IPS-18c (cell line): ENCODE results near the gene ANO1.

Experiments used
- H3K4me3 ChIP-seq: 2 replicates; pipeline ENCODE4 v1.7.0; 2013; ENCODE audit warnings: low read depth, mild to moderate bottlenecking, low read length, moderate library complexity; ENCODE audit not compliant: insufficient read depth
- H3K9me3 ChIP-seq: one replicate; pipeline ENCODE4 v1.6.1; 2013; ENCODE audit warnings: mild to moderate bottlenecking, low read length, moderate library complexity; ENCODE audit not compliant: control insufficient read depth, insufficient read depth

Gene ANO1

DNA sequence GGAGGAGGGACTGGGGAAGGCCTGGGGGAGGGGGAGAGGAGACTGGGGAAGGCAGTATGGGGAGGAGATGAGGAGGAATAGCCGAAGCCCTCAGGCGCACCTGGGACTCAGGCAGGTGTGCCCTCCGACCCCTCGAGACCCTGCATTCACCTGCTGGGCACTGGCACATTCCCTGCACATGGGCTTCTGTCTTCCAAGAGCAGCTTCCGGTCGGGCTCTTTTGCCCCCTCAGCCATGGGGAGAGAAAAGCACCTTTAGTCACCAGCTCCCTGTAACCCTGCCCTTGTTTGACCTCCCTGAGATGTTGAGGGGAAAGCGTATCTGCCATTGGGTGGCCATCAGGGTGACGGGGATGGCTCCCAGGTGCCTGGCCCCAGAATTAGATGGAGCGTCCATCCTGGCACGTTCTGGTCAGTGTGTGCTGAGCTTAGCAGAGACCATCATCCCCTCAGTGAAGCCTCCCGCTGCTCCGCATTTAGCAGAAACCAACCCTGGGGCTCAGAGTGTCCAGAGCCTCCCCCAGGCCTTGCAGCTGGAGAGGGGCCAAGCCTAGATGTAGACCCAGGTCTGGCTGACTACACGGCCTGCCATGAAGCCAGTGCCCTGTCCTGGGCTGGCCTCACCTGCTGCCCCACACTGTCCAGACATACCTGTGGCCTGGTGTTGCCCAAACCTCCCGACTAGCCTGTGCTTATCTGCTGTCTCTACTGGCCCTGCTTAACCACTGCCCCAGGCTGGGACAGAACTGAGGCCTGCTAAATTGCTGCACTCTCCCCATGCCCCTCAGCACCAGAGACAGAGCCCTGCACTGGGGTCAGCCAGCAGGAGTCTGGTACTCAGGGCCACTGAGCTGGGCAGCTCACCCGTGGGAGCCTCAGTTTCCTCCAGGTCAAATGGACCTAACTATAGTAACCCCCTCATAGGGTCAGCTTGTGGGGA is 6.2 kb downstream of the ANO1 start:
- Histone ChIP-seq H3K4me3 (no peak overlapping the region), H3K9me3 (no peaks in the 10 kb centered on the region)

DNA sequence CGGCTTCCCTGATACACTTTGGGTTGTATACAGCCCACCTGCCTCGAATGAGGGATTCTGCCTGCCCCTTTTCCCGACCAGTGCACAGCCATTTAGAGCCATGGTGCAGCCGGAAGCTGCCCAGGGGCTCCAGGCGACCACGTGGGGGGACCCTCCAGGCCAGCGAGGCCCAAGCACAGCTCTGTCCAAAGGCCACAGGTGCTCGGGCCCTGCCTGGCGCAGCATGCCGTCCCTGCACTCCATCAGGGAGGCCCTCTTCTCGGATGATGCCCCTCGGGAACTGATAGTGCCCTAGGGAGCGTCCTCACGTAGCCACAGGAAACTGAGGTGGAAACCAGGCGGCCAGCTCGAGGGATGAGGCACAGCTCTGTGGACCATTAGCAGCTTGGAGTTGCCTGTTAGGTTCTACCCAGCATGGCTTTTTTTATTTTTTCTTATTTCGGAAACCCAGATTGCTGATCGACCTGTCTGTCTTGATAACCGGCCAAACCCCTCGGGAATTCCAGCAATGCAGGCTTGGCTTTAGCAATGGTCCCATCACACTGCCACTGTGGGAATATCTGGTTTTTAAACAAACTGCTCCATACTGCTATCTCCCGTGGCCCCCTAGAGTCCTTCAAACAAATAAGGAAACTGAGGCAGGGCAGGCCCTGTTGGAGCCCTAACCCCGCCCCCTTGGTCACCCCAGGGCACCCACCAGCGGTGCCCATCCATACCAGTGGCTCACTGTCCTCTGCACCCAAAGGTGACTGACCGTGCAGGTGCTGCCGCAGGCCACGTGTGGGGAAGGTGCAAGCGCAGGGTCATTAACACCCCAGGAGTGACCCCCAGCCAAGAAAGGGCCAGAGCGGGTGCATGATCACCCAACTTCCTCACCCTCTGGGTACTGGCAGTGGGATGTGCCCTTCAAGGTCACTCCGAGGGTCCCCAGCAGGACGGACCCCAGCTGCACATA is 8.0 kb downstream of the ANO1 start:
- no peak overlapping the region for H3K4me3 ChIP-seq
- H3K9me3 ChIP-seq = no peaks in the 10 kb centered on the region

DNA sequence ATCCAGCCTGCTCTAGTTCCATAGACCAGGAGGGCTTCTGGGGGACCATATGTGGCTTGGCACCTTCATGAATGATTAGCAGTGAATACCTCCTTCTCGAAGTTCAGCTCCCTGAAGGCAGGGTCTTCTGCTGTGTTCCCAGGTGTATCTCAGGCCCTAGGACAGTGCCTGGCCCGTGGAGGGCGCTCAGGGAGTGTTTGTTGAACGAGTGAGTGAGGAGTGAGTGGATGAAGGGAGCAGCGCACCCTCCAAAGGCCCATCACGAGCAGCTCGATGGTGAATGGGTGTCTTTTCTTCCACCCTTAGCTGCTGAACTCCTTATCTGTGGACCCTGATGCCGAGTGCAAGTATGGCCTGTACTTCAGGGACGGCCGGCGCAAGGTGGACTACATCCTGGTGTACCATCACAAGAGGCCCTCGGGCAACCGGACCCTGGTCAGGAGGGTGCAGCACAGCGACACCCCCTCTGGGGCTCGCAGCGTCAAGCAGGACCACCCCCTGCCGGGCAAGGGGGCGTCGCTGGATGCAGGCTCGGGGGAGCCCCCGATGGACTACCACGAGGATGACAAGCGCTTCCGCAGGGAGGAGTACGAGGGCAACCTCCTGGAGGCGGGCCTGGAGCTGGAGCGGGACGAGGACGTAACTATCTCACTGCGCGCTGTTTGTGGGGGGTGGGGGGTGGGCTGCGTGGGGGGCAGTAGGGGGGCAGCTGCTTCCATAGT is 9.5 kb downstream of the ANO1 start:
- Histone ChIP-seq H3K4me3 (no peak overlapping the region), H3K9me3 (no peaks in the 10 kb centered on the region)

DNA sequence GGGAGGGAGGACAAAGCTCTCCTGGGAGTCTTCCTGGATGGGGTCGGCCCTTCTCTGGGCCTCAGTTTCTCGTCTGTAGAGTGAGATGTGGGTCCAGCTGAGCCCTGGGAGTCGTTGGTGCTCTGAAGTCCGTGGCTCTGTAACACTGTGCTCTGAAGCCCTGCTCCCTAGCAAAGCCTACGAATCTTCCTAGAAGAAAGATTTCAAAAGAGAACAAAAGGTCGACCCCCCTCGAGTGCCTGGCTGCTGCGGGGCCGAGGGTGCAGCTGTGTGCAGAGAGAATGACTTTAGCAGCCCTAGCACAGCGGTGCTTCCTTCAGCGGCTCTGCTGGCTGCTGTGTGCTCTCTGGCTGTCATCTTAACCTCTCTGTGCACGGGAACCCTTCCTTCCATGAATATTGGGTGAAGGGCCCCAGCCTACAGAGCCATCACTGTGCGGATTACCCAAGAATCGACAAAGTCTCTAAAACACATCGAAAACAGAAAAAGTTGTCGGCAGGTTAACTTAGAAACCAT is 10.7 kb downstream of the ANO1 start:
- no peak overlapping the region for H3K4me3 ChIP-seq
- H3K9me3 ChIP-seq = no peaks in the 10 kb centered on the region

DNA sequence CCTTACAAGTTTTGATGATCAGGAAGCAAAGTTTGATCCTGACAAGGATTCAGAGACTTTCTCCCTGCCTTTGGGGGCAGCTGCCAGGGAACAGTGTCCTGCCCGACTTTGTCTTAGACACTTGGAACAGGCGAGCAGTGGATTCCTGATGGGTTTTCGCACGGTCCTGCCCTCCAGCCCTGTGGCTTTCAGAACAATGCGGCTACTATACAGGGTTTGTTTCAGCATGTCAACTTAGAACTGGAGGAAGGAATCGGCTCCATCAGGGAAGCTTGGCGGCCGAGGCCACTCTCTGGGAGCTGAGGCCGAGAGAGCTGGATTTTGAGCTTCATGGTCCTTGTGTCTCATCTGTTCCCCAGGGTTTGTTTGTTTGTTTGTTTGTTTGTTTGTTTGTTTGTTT is 11.5 kb downstream of the ANO1 start:
- Histone ChIP-seq H3K4me3 (no peak overlapping the region), H3K9me3 (no peaks in the 10 kb centered on the region)

DNA sequence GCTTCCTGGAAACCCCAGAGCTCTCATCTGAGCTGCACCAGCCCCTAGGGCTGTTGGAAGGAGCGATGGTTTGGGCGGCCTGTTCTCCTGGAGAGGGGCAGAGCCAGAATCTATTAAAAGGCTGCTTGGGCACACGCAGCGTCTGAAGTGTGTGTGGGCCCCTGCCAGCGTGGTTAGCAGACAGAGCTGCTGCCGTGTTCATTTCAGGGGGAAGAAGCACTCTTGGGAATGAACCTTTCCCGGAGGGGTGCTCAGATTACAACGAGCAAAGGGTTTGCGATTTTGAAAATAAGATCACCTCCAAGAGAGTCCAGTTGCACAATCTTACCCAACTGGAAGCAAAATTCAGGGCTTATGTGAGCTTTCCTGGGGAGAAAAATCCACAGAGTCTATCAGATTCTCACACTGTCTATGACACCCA is 12.9 kb downstream of the ANO1 start:
- H3K4me3 ChIP-seq = no peak overlapping the region
- H3K9me3 ChIP-seq = no peaks in the 10 kb centered on the region

DNA sequence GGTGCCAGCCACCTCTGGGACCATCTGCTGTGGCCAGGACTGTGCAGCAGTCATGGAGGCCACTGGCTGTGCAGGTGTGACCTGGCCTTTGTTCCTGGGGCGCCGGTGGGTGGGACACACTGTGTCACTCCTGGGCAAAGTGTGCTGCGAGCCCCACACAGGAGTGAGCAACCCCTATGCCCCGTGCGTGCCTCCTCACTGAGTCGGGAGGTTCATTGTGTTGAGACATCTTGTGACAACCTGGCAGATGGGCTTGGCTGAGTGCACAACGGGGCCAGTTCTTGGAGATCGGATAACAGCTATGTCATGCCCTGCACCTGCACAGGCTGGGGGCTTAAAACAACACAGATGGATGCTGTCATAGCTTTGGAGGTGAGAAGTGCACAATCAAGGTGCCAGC is 13.5 kb downstream of the ANO1 start:
- H3K9me3 ChIP-seq = no peaks in the 10 kb centered on the region

DNA sequence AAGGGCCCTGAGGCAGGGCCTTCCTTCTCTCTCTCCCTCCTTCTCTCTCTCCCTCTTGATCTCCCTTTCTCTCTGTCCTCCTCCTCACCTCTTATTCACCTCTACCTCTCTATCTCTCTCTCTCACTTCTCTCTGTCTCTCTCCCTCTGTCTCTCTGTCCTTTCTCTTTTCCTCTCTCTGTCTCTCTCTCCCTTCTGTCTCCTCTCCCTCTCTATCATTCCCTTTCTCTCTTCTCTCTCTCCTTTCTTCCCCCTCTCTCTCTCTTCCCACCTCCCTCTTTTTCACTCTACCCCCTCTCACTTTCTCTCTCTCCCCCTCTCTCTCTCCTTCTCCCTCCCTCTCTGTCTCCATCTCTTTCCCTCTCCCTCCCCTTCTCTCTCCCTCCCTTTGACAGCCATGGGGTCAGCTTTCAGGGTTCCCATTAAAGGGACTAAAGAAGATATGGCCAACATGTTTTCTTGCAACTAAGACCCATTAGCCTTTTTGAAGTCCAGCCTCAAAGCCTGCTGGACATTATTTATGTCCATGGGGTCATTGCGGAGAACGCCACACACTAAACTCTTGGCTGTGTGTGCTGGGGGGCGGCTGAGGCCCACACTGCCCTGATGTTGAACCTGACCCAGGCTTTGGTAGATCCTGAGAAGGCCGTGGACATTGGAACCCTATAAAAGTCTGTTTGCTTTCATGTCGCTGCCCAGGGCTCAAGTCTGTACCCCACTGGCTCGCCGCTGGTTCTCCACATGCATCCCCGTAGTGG is 15.0 kb downstream of the ANO1 start:
- Histone ChIP-seq H3K4me3 (no peak overlapping the region), H3K9me3 (no peaks in the 10 kb centered on the region)

More for the DNA sequence above, 13.5 kb downstream of the ANO1 start:
- H3K4me3 ChIP-seq = no peak overlapping the region

DNA sequence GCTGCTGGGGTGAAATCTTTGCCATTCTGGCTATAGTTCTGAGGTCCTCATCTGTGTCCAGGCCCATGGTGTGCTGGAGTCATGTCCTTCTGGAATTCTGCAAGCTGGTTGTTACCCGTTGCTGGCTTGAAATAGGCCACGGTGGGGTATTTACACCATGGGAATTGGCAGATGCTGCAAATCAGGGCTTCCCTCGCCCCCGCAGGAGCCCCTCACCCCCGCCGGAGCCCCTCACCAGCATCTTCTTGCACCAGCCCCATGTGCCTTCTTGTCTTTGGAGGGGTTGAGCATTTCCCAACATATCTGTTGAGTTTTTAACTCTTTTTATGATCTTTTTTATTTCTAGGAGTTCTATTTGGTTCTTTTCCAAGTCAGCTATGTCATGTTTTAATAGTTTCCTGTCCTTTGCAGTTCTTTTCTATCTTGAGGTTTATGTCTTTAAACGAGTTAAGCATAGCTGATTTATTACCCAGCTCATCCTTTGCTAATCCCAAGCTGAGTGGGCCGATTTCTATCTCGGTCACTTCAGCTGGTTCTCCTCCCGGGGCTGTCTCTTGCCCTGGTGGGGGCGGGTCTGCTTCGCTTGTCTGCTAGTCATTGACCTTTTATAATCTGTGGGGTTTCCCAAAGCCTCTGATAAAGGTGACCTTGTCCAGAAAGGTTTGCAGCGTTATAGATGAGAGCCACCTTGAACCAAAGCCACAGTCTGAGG is 17.6 kb downstream of the ANO1 start:
- Histone ChIP-seq H3K9me3 (no peaks in the 10 kb centered on the region), H3K4me3 (no peak overlapping the region)

DNA sequence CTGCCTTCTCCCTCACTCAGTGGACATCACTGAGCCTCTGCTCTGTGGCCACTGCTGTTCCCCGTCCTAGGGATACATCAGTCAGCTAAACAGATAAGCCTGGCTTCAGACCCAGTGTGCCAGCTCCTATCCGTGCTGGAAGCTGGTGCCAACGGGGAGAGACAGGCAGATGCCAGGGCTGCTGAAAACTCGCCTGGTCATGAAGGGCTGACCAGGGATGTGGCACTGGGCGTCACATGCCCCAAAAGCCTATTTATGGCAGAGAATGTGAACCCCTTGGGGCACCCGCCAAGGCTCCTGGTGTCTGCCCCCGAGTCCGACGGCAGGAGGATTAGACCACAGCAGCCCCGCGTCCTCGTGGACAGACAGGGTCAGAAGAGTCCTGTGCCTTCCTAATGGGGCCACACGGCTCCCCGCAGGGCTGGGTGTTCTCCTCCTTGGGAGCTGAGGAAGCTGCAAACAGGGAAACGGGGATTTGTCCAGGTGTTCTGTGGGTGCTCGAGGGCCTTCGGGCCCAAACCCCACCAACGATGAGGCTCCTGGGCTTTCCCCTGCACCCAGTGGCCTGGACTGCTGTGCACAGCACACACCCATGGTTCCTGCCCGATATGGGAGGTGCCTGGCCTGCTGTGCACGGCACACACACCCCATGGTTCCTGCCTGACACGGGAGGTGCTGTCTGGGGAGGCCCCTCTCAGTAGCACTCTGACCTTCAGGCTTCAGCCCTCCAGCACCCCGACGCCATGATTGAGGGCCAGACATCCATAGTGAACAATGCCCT is 19.9 kb downstream of the ANO1 start:
- Histone ChIP-seq H3K9me3 (no peaks in the 10 kb centered on the region), H3K4me3 (no peak overlapping the region)

DNA sequence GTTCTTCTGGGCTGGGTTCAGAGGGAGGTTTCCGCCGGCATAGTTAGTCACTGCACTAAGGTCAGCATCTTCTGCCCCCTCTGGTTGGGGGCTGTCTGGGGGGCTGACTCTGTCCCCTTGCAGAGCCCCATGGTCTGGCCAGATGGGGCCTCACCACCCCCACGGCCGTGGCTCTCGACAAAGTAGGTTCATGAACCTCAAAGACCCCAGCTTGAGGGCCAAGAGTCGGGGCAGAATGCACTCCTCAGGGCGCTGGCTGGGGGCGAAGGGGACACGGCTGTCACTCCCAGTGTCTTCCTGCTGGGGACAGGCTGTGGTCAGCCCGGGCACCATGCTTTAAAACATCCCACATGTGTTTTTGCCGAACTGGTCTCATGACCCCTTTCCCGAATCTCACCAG is 20.8 kb downstream of the ANO1 start:
- H3K9me3 ChIP-seq = no peaks in the 10 kb centered on the region
- H3K4me3 ChIP-seq = no peak overlapping the region

DNA sequence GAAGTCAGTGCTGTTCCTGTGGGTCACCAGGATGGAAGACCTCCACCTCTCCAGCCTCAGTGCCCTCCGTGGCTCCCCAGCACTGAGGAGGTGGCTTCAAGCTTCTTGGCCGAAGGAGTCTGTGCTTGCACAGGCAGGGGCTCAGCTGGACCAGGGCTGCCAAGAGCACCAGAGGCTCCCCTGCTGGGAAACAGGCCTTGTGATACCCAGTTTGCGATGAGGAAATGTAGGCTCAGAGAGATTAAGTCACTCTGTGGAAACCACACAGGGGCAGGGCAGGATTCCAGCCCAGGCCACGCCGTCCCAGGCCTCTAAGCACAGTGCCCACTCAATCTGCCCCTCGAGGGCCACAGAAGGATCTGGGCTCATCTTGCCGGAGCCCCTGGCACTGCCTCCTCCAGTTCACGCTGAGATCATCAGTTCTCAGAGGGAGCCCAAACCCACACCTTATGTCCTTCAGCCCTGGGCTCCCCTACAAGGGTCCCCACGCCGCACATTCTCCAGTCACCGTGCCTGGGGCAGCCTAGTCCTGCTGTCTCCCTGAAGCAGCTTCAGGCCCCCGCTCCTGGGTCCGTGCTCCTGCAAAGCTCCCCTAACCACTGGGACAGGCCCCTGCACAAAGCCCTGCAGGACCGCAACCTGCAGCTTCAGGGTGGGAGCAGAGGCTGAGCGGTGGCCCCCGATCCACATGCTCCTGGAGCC is 21.6 kb downstream of the ANO1 start:
- Histone ChIP-seq H3K9me3 (no peaks in the 10 kb centered on the region), H3K4me3 (no peak overlapping the region)

DNA sequence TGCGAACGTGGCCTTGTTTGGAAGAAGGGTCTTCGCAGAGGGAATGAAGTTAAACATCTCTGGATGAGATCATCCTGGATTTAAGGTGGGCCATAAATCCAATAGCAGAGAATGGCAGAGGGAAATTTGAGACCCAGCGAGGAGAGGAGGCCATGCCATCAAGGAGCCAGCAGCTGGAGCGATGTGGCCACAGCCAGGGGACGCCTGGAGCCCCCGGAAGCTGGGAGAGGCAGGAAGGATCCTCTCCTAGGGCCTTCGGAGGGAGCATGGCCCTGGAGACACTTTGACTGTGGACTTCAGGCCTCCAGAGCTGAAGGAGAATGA is 22.1 kb downstream of the ANO1 start:
- H3K4me3 ChIP-seq = no peak overlapping the region
- no peaks in the 10 kb centered on the region for H3K9me3 ChIP-seq

DNA sequence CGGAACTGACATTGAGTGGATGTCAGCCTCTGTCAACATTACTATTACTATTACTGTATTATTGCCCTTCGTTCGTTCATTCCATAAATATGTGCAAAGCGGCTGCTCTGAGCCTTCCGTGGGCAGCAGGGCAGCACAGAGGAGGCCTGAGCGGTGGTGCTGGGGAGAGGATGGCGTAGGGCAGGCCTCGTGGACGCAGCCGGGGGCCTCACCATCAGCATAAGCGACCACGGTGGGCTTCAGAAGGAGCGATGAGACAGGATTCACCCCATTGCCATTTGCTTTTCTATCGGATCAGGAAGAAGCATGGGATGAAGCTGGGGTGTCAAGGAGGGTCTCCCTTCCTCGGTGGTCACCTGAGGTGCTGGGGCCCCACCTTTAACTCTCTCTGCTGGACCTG is 22.7 kb downstream of the ANO1 start:
- no peaks in the 10 kb centered on the region for H3K9me3 ChIP-seq
- H3K4me3 ChIP-seq = no peak overlapping the region
